ENCODE results near the gene FGGY. TPM values are rescaled to one million over a fixed set of nuclear protein-coding genes. Genes with fewer than 3 reads are reported as not detected.

FGGY gene
- total RNA-seq, 2 donors from 2014 or later = 6.7 to 8.5 TPM

DNA sequence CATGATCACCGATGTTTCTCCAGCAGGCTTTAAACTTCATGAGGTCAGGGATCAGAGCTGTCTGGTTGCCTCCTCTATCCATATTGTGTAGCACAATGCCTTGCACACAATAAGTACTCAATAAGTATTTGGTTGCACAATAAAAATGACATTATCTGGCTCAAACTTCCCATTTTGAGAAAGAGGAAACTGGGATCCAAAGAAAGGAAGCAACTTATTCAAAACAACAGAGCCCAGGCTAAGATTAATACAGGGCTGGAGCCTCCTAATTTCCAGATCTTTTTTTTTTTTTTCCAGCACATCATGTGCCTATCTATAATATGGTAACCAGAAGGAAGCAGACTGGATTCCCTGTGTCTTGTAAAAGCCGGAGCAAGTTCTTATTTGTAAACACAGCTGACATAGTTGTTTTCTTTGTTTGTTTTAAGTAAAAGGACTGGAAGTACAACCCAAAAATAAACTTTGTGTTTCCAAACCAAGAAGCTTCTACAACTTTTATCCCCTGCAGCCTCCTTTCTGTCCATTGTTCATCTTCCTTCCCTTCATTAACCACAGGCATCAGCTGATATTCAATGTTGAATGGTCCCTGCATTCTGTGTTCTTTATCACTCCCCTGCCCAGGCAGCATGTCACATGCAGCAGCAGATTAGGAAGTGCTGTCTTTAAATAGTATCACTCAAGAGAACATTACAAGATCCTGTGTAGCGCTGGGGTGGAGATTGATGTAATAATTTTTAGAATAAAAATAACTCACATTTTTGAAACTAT, 446.6 kb downstream of the FGGY start:
- no peak overlapping the region for H3K27ac Mint-ChIP-seq
- H3K4me3 Mint-ChIP-seq = no peak overlapping the region
- DNase-seq (no peak), ATAC-seq (no peak)
- H3K36me3 Mint-ChIP-seq (ENCODE audit: low read depth) = peaks cover 5% of the 10 kb centered on the region
- H3K9me3 ChIP-seq (ENCODE audit: control insufficient read depth, low read length, poor library complexity, severe bottlenecking) = no peaks in the 10 kb centered on the region
- H3K27me3 Mint-ChIP-seq = no peaks in the 10 kb centered on the region
- H3K4me1 Mint-ChIP-seq = no peaks in the 10 kb centered on the region

DNA sequence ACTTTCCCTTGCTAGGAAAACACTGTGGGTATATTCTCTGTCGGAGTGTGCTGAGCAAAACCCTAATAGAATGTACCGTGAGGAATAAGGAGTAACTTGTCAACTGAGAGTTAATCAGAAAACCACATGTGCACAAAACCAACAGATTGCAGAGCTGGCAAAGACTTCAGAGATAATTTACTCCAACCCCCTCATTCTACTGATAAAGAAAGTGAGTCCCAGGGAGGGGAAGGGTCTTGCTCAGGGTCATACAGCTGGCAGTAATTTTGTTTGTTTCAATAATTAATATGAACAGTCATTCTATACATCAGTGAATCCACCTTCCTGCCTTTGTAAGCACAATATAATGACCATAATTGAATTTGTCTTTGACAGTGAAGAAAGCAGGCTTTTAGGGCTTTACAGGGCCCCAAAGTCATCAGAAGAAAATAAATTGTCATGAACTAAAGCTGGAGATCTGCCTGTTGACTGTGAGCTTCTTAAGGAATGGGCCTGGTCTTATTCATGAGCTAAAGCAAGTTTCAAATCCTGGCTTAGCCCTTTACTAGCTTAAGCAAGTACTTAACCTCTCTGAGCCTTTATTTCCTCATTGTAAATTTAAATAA, 450.6 kb downstream of the FGGY start:
- no peak overlapping the region for H3K4me3 Mint-ChIP-seq
- H3K4me1 Mint-ChIP-seq = no peaks in the 10 kb centered on the region
- no peak overlapping the region for H3K27ac Mint-ChIP-seq
- no peaks in the 10 kb centered on the region for H3K9me3 ChIP-seq (ENCODE audit: control insufficient read depth, low read length, poor library complexity, severe bottlenecking)
- ATAC-seq = no peak
- H3K27me3 Mint-ChIP-seq = no peaks in the 10 kb centered on the region
- no peak for DNase-seq
- no peaks in the 10 kb centered on the region for H3K36me3 Mint-ChIP-seq (ENCODE audit: low read depth)

DNA sequence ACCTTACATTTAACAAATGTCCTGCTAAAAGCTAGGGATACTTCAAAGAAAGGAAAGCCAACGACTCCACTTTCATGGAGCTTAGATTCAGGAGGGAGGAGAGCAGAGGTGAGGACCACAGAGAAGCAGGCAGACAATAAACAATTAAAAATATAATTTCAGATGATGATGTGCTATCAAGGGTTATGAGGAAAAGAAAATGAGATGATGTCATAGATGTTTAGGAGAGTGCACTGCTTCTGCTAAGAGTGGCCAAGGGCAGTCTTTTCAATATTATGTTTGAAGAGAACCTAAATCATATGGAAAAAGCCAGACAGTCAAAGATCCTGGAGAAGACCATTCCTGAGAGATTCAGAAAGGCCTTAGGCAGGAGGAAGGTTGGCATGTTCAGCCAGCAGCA, 451.2 kb downstream of the FGGY start:
- H3K27me3 Mint-ChIP-seq = no peaks in the 10 kb centered on the region
- H3K9me3 ChIP-seq (ENCODE audit: control insufficient read depth, low read length, poor library complexity, severe bottlenecking) = no peaks in the 10 kb centered on the region
- no peaks in the 10 kb centered on the region for H3K36me3 Mint-ChIP-seq (ENCODE audit: low read depth)
- no peak overlapping the region for H3K4me3 Mint-ChIP-seq
- no peak for ATAC-seq
- no peak for DNase-seq
- no peaks in the 10 kb centered on the region for H3K4me1 Mint-ChIP-seq
- H3K27ac Mint-ChIP-seq = no peak overlapping the region

DNA sequence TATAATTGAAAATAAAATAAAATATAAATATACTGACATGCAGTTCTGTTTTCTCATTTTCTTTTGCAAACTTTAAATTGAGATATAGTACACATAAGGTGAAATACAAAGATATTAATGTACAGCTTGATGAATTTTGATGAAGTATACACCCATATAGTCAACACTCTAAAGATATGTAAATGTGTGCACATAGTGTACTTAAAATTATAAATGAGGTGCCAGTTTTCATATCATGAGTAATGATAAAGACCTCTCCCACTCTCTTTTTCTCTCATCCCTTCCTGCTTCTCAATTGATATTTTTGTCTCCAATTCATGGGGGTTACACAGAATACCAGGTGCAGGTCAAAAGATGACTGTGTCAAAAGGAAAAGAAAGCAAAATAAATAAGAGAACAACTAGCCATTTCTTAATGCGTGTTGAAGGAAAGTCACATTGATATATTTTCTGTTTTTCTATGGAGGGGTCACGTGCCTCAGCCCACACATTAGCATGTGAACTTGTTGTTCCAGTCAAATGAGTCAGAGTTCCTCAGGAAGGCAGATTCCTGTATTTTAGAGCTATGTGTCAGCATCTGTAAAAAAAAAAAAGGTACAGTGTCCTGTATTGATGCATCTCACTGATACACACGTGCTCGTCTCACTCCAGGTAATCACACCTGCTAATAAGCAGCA, 453.6 kb downstream of the FGGY start:
- Mint-ChIP-seq H3K27me3 (no peaks in the 10 kb centered on the region), H3K4me3 (no peak overlapping the region), H3K27ac (no peak overlapping the region), H3K4me1 (no peaks in the 10 kb centered on the region), H3K36me3 (ENCODE audit: low read depth) (no peaks in the 10 kb centered on the region)
- no peak for ATAC-seq
- no peaks in the 10 kb centered on the region for H3K9me3 ChIP-seq (ENCODE audit: control insufficient read depth, low read length, poor library complexity, severe bottlenecking)
- no peak for DNase-seq

DNA sequence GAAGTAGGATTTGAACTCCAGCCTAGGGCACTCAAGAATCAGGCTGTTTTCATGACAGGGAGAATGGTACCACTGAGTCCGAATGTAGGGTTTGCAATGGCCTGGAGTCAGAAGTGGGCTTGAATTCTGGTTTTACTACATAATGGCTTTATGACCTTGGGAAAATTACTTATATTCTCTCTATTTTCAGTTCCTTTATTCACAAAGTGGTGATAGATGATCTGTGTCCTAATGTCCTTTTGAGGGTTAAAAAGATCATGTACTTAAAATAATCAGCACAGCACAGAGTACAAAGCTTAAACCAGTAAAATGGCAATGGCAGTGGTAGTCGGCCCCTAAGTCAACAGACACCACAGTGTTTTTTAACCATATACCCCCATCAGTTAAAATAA, 454.1 kb downstream of the FGGY start:
- DNase-seq (no peak), ATAC-seq (no peak)
- H3K27me3 Mint-ChIP-seq = no peaks in the 10 kb centered on the region
- no peak overlapping the region for H3K27ac Mint-ChIP-seq
- no peaks in the 10 kb centered on the region for H3K36me3 Mint-ChIP-seq (ENCODE audit: low read depth)
- H3K9me3 ChIP-seq (ENCODE audit: control insufficient read depth, low read length, poor library complexity, severe bottlenecking) = no peaks in the 10 kb centered on the region
- H3K4me1 Mint-ChIP-seq = no peaks in the 10 kb centered on the region
- no peak overlapping the region for H3K4me3 Mint-ChIP-seq

DNA sequence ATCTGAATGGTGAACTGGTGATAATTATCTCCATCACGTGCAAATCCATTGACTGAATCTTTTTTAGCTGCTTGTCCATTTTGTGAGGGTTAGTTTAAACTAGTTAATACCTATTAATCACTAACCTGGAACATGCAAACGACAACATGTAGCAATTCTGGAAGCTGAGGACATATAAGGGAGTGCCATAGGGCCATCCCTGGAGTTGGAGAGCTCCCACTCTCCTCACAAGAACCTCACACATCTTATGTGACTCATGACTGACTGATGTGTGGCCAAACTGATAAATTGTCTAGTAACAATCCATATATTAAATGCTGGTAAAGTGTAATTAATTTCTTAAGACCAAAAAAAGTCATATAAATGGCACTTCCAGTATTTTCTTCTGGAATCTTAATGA, 454.9 kb downstream of the FGGY start:
- H3K4me3 Mint-ChIP-seq = no peak overlapping the region
- ATAC-seq = no peak
- H3K27me3 Mint-ChIP-seq = no peaks in the 10 kb centered on the region
- H3K9me3 ChIP-seq (ENCODE audit: control insufficient read depth, low read length, poor library complexity, severe bottlenecking) = no peaks in the 10 kb centered on the region
- no peak overlapping the region for H3K27ac Mint-ChIP-seq
- no peaks in the 10 kb centered on the region for H3K4me1 Mint-ChIP-seq
- no peak for DNase-seq
- H3K36me3 Mint-ChIP-seq (ENCODE audit: low read depth) = no peaks in the 10 kb centered on the region

DNA sequence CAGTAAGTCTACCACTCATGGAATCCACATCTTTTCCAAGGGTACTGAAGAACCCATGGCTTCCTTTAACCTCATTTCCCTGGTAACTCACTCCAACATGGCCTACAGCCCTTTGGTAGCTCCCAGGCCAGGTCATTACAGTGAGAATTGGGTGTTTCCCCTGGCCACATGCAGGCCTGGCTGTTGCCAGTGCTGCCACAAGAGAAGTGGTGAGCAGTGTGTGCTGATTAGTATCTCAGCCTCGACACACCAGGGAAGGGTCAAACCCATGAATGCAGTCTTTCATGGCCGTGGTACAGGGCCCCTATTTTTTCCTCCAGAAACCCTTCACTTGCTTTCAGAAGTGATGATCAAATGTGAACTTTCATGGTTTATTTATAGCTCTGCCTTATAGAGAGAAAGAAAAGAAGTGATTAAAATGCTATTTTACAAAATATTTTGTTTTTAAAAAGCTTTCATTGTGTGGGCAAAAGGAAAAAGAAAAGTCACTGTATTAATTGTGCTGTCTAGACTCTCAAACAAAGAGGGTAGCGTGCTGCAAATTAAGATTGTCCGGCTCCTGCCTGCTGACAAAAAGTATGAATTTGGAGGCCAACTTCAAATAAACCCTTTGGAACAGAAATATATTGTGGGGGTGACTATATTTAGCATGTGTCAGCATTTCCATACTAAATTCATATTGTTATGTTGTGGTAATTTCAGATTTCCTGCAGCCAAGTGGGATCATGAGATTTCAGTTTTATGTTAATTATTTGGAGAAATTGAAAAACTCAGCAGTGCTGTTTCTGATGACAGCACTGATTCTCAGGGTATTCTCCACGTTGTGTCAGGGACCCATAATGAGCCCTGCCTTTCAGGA, 455.9 kb downstream of the FGGY start:
- no peaks in the 10 kb centered on the region for H3K4me1 Mint-ChIP-seq
- no peak overlapping the region for H3K4me3 Mint-ChIP-seq

DNA sequence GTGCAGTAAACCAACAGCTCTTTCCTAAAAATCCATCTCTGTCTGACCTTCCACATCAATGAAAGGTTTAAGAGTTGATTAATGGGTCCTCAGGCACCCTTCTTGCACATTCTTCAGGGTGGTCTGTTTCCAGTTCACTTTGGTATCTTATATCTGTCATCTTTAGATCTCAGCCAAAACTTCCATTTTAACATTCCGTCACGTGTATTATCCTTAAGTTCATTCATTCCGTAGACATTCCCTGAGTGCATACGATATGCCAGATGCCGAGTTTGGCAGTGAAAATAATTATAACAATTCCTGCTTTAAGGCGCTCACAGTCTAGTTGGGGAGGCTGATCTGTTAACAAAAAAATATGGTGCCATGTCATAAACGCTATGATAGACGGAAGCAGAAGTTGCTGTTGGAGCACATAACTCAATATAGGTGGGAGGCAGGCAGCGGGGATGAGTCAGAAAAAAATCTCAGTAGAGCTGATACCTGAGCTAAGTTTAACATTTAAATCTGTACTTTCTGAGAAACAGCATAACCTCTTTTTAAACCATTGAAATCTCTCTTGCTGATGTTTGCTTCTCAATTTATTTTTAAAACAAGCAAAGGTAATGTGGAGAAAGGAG, 458.3 kb downstream of the FGGY start:
- no peaks in the 10 kb centered on the region for H3K27me3 Mint-ChIP-seq
- no peaks in the 10 kb centered on the region for H3K9me3 ChIP-seq (ENCODE audit: control insufficient read depth, low read length, poor library complexity, severe bottlenecking)
- no peak overlapping the region for H3K27ac Mint-ChIP-seq
- H3K4me3 Mint-ChIP-seq = no peak overlapping the region
- DNase-seq (no peak), ATAC-seq (no peak)
- H3K36me3 Mint-ChIP-seq (ENCODE audit: low read depth) = no peaks in the 10 kb centered on the region
- peaks cover 12% of the 10 kb centered on the region for H3K4me1 Mint-ChIP-seq

More for the DNA sequence above, 455.9 kb downstream of the FGGY start:
- no peak for DNase-seq
- Mint-ChIP-seq H3K27ac (no peak overlapping the region), H3K27me3 (no peaks in the 10 kb centered on the region), H3K36me3 (ENCODE audit: low read depth) (no peaks in the 10 kb centered on the region)
- ATAC-seq = no peak
- no peaks in the 10 kb centered on the region for H3K9me3 ChIP-seq (ENCODE audit: control insufficient read depth, low read length, poor library complexity, severe bottlenecking)

DNA sequence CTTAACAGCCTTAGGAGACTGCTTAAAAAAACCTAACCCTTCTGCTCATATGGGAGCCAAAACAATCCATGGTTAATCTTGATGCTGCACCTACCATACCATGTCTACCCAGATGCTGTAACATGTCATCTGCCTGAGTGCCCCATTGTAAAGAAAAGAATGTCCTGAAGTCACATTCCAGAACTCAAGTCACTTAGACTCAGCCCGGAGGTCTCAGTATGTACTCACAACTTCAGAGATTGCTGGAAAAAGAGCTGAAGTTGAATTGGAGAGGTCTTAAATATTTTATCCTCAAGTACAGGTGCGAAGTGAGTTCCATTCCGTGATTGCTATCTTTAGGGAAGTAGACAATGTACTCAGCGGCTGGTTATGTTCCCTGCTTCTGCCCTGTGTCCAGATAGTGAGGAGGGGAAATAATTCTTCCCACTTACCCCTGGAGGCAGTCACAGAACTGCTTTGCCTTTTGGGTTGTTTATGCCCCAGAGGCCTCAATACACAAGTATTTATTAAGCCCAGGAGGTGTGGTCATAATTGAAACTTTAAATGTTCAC, 460.4 kb downstream of the FGGY start:
- H3K9me3 ChIP-seq (ENCODE audit: control insufficient read depth, low read length, poor library complexity, severe bottlenecking) = no peaks in the 10 kb centered on the region
- no peak for DNase-seq
- ATAC-seq = no peak
- Mint-ChIP-seq H3K4me1 (peaks cover 12% of the 10 kb centered on the region), H3K4me3 (no peak overlapping the region), H3K27me3 (no peaks in the 10 kb centered on the region), H3K36me3 (ENCODE audit: low read depth) (no peaks in the 10 kb centered on the region), H3K27ac (no peak overlapping the region)

DNA sequence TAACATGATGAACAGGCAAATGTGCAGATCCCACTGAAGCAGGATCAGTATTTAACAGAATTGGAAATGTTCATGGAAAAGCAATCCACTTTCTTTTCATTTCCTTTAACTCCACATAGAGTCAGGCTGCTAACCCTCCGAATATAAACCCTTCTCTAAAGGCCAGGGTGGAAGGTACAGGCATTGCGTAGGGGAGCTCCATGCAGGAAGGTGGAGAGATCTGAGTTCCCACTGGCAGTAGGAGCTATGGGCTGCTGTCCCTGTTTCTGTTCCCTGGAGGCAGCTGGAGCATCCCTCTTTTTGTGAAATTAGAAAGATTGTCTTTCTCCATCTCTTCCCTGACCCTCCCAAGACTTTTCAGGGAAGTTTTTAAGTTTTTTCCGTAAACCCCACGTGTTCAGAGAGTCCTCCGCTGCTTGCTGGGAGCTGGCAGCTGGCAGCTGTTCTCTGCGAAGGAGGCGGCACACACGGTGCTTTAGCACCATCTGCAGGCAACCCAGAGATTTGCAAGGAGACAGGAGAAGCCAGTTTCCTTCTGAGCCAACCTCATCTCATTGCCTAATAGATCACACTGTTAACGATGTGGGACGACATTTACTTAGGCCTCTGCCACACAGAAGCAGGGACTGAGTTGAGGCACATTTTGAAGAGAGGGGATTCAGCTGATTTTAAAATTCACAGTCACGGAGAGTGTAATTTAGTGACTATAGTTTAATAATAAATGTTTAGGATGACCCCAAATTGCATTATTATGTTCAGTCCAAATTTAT, 462.4 kb downstream of the FGGY start:
- Mint-ChIP-seq H3K36me3 (ENCODE audit: low read depth) (no peaks in the 10 kb centered on the region), H3K4me1 (peaks cover 12% of the 10 kb centered on the region), H3K27ac (no peak overlapping the region), H3K27me3 (no peaks in the 10 kb centered on the region), H3K4me3 (no peak overlapping the region)
- DNase-seq (peak; percentile 29 to 58 (median 45)), ATAC-seq (peak; percentile 88)
- no peaks in the 10 kb centered on the region for H3K9me3 ChIP-seq (ENCODE audit: control insufficient read depth, low read length, poor library complexity, severe bottlenecking)

DNA sequence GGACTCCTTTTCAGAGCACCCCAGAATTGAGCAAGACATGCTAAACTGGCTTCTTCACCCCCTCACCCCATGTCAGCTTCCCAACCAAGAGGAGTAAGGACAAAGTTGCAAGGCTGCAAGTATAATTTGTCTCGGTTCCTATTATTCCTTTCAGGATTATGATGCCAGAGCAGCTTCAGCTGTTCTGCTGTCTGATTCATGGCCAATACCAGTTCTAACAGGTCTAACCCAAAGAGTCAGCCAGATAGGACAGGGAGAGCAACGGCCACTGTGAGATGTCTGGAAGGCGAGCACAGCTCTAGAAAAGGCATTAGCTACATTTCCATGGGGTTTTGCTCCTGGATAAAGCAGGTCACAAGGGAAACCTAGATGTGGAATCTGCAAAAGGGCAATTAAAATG, 464.5 kb downstream of the FGGY start:
- H3K27me3 Mint-ChIP-seq = no peaks in the 10 kb centered on the region
- no peaks in the 10 kb centered on the region for H3K36me3 Mint-ChIP-seq (ENCODE audit: low read depth)
- H3K4me1 Mint-ChIP-seq = peaks cover 12% of the 10 kb centered on the region
- H3K4me3 Mint-ChIP-seq = no peak overlapping the region
- no peak for DNase-seq
- H3K27ac Mint-ChIP-seq = no peak overlapping the region
- no peaks in the 10 kb centered on the region for H3K9me3 ChIP-seq (ENCODE audit: control insufficient read depth, low read length, poor library complexity, severe bottlenecking)
- no peak for ATAC-seq

DNA sequence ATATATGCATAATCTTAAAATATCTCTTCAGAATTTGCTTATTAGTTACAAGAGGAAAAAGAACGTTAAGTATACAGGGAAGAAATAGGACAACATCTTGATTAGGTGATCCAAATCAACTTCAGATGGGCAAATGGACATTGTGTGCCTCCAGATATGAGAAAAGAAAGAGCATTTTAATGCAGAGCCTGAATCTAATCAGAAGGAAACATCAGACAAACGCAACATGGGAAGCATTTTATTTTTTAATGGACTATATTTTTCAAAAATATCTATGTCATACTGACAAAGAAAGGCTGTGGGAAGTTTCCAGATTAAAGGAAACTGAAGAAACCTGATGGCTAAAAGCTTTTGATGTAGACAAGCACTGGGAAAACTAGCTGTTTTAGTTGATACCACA, 466.5 kb downstream of the FGGY start:
- Mint-ChIP-seq H3K27me3 (no peaks in the 10 kb centered on the region), H3K27ac (no peak overlapping the region), H3K36me3 (ENCODE audit: low read depth) (no peaks in the 10 kb centered on the region), H3K4me3 (no peak overlapping the region), H3K4me1 (peaks cover 11% of the 10 kb centered on the region)
- H3K9me3 ChIP-seq (ENCODE audit: control insufficient read depth, low read length, poor library complexity, severe bottlenecking) = no peaks in the 10 kb centered on the region
- DNase-seq = no peak
- no peak for ATAC-seq
